GM19238 (cell line): ENCODE results near the gene ZCCHC24.

ENCODE experiments used
- DNase-seq: peaks from one replicate; pipeline ENCODE4 v3.0.0; 2011; ENCODE audit warnings: low spot score; ENCODE audit not compliant: insufficient read length

ZCCHC24 gene

GRCh38 chr10:79372871-79373270, 72.6 kb downstream of the ZCCHC24 start:
- DNase-seq = no peak

GRCh38 chr10:79367426-79368189, 77.8 kb downstream of the ZCCHC24 start:
- DNase-seq = no peak

GRCh38 chr10:79361726-79362397, 83.6 kb downstream of the ZCCHC24 start:
- no peak for DNase-seq

GRCh38 chr10:79360499-79361342, 84.7 kb downstream of the ZCCHC24 start:
- no peak for DNase-seq

- DNase-seq = no peak
These were observed 85.5 kb downstream of the ZCCHC24 start for GRCh38 chr10:79359816-79360498.

GRCh38 chr10:79358811-79359210, 86.6 kb downstream of the ZCCHC24 start:
- no peak for DNase-seq

GRCh38 chr10:79357180-79357579, 88.2 kb downstream of the ZCCHC24 start:
- no peak for DNase-seq

GRCh38 chr10:79356104-79356503, 89.3 kb downstream of the ZCCHC24 start:
- no peak for DNase-seq

GRCh38 chr10:79355420-79356017, 89.9 kb downstream of the ZCCHC24 start:
- no peak for DNase-seq

- no peak for DNase-seq
These were observed 90.8 kb downstream of the ZCCHC24 start for GRCh38 chr10:79354615-79355014.

GRCh38 chr10:79354141-79354540, 91.3 kb downstream of the ZCCHC24 start:
- no peak for DNase-seq

GRCh38 chr10:79353726-79354125, 91.7 kb downstream of the ZCCHC24 start:
- DNase-seq = no peak

- no peak for DNase-seq
These were observed 92.4 kb downstream of the ZCCHC24 start for GRCh38 chr10:79353000-79353406.

- DNase-seq = no peak
These were observed 93.2 kb downstream of the ZCCHC24 start for GRCh38 chr10:79352035-79352877.

- DNase-seq = no peak
These were observed 94.1 kb downstream of the ZCCHC24 start for GRCh38 chr10:79351332-79351731.

GRCh38 chr10:79350407-79351154, 94.8 kb downstream of the ZCCHC24 start:
- no peak for DNase-seq

- DNase-seq = no peak
These were observed 95.5 kb downstream of the ZCCHC24 start for GRCh38 chr10:79349766-79350406.

- no peak for DNase-seq
These were observed 96.3 kb downstream of the ZCCHC24 start for GRCh38 chr10:79349072-79349491.

- DNase-seq = no peak
These were observed 96.8 kb downstream of the ZCCHC24 start for GRCh38 chr10:79348640-79348988.
